Measurements from ENCODE around the gene CHID1.

DNA sequence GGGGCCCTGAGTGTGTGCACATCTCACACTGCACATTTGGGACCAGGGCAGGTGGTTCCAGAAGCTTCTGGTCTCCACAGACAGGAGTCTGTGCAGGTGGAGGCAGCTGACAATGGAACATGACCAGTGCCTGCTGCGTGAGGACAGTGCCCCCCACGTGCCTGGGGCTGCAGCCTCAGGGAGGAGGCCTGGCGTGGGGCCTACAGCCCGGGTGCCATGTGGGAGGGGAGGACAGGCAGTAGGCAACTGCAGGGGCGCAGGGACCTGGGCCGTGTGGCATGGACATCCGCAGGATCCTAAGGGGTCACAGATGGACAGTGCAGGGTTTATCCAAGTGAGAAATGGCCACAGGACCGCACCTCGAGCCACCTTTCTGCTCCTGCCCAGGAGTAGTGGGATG, 39.1 kb downstream of the CHID1 start:
- TF ChIP-seq CTCF (IDR thresholded peaks at IDR 0.05; ENCODE audit: insufficient read depth, low read length, poor library complexity, severe bottlenecking) (no peak), EZH2phosphoT487 (conservative IDR thresholded peaks at IDR 0.05; ENCODE audit: low read length) (no peak)
